ENCODE results near the gene CCT8L2.
"Not testable (repeated sequence)": the region's sequence is repeated elsewhere in the genome, so short reads cannot be mapped to it uniquely, and the experiment has no call there.

Gene CCT8L2

DNA sequence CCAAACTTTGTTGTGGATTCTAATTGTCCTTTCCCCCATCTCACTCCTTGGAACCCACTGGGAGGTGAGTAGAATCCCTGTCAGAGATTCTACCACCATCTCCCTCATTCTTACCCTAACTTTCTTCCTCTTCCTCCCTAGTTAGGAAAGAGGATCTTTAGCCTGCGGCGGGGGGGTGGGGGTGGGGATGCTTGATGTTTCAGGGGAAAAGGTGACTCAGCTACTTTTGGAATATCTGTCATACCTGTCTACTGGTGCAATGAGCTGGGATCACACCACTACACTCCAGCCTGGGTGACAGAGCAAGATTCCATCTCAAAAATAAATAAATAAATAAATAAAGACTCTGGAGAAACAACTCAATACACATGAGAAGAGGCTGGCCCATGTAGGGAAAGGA is 6.4 kb downstream of the CCT8L2 start:
- no peak for ATAC-seq

GRCh38 chr22:16580872-16581271 is 11.7 kb downstream of the CCT8L2 start:
- ATAC-seq = not testable (repeated sequence)

More for the DNA sequence above, 6.4 kb downstream of the CCT8L2 start:
- no peak for TF ChIP-seq ESRRG (CRISPR knock-in tag; IDR thresholded peaks at IDR 0.05)
- no peak for TF ChIP-seq PATZ1 (CRISPR knock-in tag; IDR thresholded peaks at IDR 0.05; ENCODE audit: borderline replicate concordance)
- no peak for TF ChIP-seq TSHZ2 (CRISPR knock-in tag; IDR thresholded peaks at IDR 0.05)
- TF ChIP-seq GLIS3 (CRISPR knock-in tag; IDR thresholded peaks at IDR 0.05) = no peak
- no peak for TF ChIP-seq ZNF565 (CRISPR knock-in tag; conservative IDR thresholded peaks at IDR 0.05; ENCODE audit: low read depth)
- no peak for TF ChIP-seq SNAI2 (CRISPR knock-in tag; IDR thresholded peaks at IDR 0.05)
- no peak for TF ChIP-seq ZC3H10 (CRISPR knock-in tag; IDR thresholded peaks at IDR 0.05)
- TF ChIP-seq CSDC2 (CRISPR knock-in tag; IDR thresholded peaks at IDR 0.05) = no peak
- no peak for TF ChIP-seq ZFP3 (CRISPR knock-in tag; IDR thresholded peaks at IDR 0.05)
- TF ChIP-seq TCF4 (CRISPR knock-in tag; IDR thresholded peaks at IDR 0.05; ENCODE audit: borderline replicate concordance) = no peak
- TF ChIP-seq ARNTL (CRISPR knock-in tag; IDR thresholded peaks at IDR 0.05; ENCODE audit: borderline replicate concordance, low read depth) = no peak
- no peak for TF ChIP-seq BACH2 (CRISPR knock-in tag; IDR thresholded peaks at IDR 0.05; ENCODE audit: borderline replicate concordance)
- no peak for TF ChIP-seq ZNF70 (CRISPR knock-in tag; IDR thresholded peaks at IDR 0.05)
- no peak for TF ChIP-seq TOX (CRISPR knock-in tag; IDR thresholded peaks at IDR 0.05; ENCODE audit: borderline replicate concordance)
- no peak for TF ChIP-seq CREB5 (CRISPR knock-in tag; IDR thresholded peaks at IDR 0.05; ENCODE audit: low read depth)
- no peak for TF ChIP-seq ZNF8 (CRISPR knock-in tag; IDR thresholded peaks at IDR 0.05)

DNA sequence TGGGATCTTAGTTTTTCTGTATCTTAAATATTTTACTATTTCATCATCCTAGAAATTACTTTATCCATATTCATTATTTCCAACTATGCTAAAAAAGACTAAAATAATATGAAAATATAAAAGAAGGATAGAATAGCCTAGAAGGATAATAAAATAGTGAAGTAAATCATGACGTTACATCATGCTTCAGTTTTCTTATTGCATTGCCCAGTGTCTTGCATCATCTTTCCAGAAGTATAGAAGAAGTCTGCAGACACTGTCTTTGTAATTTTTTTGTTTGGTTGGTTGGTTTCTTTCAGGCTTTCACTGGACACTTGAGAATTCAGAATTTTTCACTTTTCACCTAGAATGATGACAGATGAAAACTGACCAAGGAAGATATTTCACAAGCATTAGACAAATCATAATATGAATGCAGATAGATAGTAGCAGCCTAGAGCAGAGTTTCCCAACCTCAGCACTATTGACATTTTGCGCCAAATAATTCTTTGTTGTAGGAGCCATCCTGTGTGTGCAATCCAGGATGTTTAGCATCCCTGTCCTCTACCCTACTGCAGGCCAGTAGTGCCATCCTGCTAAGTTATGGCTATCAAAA is 23.3 kb downstream of the CCT8L2 start:
- not testable (repeated sequence) for ATAC-seq

DNA sequence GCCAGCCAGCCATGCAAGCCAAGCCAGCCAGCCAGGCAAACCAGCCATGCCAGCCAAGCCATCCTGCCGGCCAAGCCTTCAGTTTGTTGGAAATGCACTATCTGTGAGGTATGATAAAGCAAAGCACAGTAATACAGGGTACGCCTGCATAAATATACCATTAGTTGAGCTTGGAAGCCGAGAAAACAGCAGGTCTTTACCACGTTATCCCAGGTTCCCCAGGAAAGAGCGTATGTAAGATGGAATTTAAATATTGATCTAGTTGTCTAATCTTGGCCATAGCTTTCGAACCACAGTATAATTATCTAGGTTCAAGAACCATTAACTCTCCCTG is 24.2 kb downstream of the CCT8L2 start:
- no peak for ATAC-seq
- TF ChIP-seq CREB5 (CRISPR knock-in tag; IDR thresholded peaks at IDR 0.05; ENCODE audit: low read depth) = no peak
- TF ChIP-seq SNAI2 (CRISPR knock-in tag; IDR thresholded peaks at IDR 0.05) = no peak
- TF ChIP-seq GLIS3 (CRISPR knock-in tag; IDR thresholded peaks at IDR 0.05) = no peak
- no peak for TF ChIP-seq PPARA (CRISPR knock-in tag; IDR thresholded peaks at IDR 0.05; ENCODE audit: borderline replicate concordance)
- TF ChIP-seq CSDC2 (CRISPR knock-in tag; IDR thresholded peaks at IDR 0.05) = no peak
- TF ChIP-seq ZC3H10 (CRISPR knock-in tag; IDR thresholded peaks at IDR 0.05) = no peak
- TF ChIP-seq ISL1 (CRISPR knock-in tag; IDR thresholded peaks at IDR 0.05) = no peak
- no peak for TF ChIP-seq PATZ1 (CRISPR knock-in tag; IDR thresholded peaks at IDR 0.05; ENCODE audit: borderline replicate concordance)
- TF ChIP-seq, protein P1, sequence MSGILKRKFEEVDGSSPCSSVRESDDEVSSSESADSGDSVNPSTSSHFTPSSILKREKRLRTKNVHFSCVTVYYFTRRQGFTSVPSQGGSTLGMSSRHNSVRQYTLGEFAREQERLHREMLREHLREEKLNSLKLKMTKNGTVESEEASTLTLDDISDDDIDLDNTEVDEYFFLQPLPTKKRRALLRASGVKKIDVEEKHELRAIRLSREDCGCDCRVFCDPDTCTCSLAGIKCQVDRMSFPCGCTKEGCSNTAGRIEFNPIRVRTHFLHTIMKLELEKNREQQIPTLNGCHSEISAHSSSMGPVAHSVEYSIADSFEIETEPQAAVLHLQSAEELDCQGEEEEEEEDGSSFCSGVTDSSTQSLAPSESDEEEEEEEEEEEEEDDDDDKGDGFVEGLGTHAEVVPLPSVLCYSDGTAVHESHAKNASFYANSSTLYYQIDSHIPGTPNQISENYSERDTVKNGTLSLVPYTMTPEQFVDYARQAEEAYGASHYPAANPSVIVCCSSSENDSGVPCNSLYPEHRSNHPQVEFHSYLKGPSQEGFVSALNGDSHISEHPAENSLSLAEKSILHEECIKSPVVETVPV (CRISPR knock-in tag; IDR thresholded peaks at IDR 0.05) = no peak
- no peak for TF ChIP-seq OSR1 (CRISPR knock-in tag; IDR thresholded peaks at IDR 0.05)
- TF ChIP-seq ZFP3 (CRISPR knock-in tag; IDR thresholded peaks at IDR 0.05) = no peak
- no peak for TF ChIP-seq ZFP30 (CRISPR knock-in tag; IDR thresholded peaks at IDR 0.05)
- no peak for TF ChIP-seq RARB (CRISPR knock-in tag; IDR thresholded peaks at IDR 0.05)
- TF ChIP-seq, protein P2, sequence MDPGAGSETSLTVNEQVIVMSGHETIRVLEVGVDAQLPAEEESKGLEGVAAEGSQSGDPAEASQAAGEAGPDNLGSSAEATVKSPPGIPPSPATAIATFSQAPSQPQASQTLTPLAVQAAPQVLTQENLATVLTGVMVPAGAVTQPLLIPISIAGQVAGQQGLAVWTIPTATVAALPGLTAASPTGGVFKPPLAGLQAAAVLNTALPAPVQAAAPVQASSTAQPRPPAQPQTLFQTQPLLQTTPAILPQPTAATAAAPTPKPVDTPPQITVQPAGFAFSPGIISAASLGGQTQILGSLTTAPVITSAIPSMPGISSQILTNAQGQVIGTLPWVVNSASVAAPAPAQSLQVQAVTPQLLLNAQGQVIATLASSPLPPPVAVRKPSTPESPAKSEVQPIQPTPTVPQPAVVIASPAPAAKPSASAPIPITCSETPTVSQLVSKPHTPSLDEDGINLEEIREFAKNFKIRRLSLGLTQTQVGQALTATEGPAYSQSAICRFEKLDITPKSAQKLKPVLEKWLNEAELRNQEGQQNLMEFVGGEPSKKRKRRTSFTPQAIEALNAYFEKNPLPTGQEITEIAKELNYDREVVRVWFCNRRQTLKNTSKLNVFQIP (CRISPR knock-in tag; IDR thresholded peaks at IDR 0.05; ENCODE audit: borderline replicate concordance, low read depth) = no peak
- TF ChIP-seq ARNTL (CRISPR knock-in tag; IDR thresholded peaks at IDR 0.05; ENCODE audit: borderline replicate concordance, low read depth) = no peak
- TF ChIP-seq TCF4 (CRISPR knock-in tag; IDR thresholded peaks at IDR 0.05; ENCODE audit: borderline replicate concordance) = no peak
